OCI-M1 (cell line): ENCODE results near the gene SMIM13.

ENCODE experiments used
- DNase-seq: peaks from one replicate; lab custom pipeline; 2025; lab: John Stamatoyannopoulos, UW

The SMIM13 gene

DNA sequence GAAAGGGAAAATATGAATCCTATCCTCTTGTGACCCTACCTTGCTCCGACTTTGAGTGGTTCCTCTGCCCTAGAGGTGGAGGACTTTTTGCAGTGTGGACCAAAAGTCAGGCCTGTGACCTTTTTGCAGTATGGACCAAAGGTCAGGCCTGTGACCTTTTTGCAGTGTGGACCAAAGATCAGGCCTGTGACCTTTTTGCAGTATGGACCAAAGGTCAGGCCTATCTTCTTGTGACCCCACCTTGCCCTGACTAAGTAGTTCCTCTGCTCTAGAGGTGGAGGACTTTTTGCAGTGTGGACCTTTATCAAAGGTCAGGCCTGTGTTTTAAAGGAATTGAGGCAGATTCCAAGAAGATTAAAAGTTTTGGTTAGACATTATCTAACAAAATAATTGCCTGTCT, 28.7 kb downstream of the SMIM13 start:
- no peak for DNase-seq

DNA sequence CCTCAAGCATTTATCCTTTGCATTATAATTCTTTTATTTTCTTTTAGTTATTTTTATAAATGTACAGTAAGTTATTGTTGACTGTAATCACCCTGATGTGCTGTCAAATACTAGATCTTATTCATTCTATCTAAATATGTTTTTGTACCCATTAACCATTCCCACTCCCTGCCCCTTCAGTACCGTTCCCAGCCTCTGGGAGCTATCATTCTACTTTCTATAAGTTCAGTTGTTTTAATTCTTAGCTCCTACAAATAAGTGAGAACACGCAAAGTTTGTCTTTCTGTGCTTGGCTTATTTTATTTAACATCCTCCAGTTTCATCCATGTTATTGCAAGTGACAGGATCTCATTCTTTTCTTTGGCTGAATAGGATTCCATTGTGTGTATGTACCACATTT, 30.3 kb downstream of the SMIM13 start:
- no peak for DNase-seq

GRCh38 chr6:11126876-11127275, 33.2 kb downstream of the SMIM13 start:
- no peak for DNase-seq

- DNase-seq, result no peak
These were observed 35.0 kb downstream of the SMIM13 start for GRCh38 chr6:11128608-11129007.

DNA sequence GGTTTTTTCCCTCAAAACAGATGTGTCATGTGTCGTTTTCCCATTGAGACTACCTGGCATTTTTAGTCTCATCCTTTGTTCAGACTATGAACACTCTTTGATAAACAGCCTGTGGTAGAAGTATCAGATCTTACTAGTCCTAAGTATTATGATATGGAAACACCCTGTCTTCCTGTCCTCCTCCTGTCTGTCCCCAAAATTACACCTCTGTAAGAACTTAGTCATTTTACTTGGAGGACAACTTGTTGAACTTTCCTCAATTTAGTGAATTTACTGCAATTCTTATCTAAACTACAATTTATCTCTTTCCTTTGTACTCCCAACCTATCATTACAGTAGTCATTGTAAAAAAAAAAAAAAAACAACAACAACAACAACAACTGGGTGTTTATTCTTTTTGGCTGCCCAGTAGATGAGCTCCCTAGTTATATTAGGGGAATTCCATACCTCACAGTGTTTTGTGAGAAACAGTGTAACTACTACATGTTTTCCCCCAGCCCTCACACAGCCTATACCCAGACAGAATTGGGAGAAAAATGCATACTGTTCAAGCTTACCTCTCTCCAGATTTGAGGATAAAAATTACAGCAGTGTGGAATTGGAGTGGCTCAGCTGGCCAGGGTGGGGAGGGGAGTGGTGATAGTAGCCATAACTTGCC, 36.4 kb downstream of the SMIM13 start:
- no peak for DNase-seq

DNA sequence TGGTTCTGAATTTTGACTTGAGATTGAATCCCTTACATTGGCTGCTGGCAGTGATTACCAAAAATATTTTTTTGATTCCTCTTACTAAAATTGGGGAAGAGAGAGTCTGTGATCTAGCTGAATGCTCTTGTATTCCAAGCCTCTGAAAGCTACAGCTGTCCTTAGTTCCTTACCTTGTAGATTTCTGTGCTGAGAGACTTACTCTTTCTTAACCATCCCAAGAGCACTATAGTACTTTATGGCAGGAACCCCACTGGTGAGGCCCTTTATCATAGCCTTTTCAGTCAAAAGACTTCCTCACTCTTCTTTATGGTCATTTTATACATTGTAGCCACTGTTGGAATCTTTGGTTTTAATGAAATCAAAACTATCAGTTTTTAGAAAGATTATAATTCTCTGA, 37.0 kb downstream of the SMIM13 start:
- no peak for DNase-seq

DNA sequence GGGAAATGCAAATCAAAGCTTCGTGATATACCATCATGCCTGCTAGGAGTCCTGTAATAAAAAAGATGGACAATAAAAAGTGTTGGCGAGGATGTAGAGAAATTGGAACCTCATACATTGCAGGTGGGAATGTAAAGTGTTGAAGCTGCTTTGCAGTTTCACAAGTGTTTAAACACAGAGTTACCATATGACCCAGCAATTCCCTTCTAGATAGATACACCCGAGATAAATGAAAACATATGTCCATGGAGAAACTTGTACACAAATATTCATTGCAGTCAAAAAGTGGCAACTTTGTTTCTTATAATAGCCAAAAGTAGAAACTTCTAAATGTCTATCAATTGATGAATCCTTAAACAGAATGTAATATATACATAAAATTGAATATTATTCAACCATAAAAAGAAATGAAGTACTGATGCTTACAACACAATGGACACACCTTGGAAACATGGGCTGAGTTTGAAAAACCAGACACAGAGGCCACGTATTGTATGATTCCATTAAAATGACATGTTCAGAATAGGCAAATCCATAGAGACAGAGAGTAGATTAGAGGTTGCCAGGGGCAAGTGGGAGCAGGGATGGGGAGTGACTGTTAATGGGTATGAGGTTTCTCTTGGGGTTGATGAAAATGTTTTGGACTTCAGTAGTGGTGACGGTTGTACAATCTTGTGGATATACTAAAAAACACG, 38.7 kb downstream of the SMIM13 start:
- no peak for DNase-seq

DNA sequence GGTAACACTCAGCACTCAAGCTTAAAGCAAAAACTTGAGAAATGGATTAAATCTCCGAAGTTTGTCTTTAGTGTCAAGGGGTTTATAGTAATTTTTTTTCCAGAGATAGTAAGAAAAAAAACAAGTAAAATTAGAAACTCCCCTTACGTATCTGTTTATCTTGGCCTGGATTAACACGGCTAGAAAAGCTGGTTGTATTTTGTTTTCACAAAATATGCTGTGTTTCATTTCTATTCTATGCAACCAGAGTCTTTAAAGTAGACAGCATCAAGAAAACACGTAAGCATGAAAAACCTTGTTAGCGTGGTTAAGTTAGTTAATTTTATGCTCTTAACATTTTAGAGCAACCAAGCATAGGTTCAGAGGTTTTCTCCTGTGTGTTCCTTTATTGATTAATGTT, 39.6 kb downstream of the SMIM13 start:
- no peak for DNase-seq

DNA sequence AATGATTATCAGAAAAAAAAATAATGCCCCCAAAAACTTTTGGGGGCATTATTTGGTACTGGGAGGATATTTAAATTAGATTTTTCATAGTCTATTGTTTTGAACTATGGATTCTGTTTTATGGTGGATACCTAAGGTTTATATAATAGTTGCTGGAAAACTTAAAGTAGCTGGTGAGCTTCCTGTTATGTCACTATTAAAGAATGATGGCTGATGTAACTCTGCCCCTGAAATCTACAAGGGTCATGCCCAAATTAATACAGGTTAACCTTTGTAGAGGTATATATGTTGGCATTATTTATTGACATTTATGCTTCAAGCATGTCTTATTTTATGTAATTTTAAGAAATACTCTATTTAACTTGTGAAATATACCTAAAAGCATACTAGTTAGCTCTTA, 43.2 kb downstream of the SMIM13 start:
- DNase-seq, result no peak

DNA sequence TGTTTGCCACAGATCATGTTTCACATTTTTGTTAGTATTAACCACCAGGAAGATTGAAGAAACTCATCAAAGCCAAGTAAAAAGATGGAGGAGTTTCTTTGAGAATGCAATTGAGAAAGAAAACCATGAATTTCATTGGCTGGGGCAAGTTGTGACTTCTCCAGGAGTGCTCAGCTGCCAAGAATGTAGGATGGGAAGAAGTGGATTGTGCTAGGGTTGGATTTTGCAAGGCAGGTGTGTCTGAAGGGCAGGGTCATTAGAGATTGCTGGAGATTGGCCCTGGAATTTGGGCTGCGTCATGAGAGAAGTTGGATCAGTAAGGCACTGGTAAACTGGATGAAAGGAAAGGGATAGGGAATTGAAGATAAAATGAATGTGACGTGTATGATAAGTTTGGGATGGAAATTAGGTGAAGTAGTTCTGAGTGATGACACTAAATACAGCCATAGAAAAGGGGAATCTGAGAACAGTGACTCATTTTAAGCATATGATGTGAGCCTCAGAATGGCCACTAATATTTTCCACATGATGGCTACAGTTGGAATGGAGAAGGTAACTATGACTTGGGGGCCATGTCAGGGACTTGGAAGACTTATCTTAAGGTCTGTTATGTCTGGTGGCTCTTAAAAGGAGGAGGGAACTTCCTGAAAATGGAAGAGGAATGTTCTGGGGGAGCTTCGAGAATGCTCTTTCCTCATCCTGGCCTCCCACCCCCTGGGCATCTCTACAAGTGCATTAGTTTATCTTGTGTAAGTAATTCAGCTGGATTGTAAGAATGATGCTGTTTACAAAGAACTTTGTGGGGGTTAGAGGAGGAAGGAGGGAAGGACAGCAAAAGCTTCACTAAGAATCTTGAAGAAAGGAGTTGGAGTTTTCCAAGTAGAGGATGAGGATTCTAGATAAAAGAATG, 45.7 kb downstream of the SMIM13 start:
- peak; percentile 19 for DNase-seq

GRCh38 chr6:11140056-11140455, 46.4 kb downstream of the SMIM13 start:
- no peak for DNase-seq

GRCh38 chr6:11141295-11141694, 47.7 kb downstream of the SMIM13 start:
- no peak for DNase-seq

DNA sequence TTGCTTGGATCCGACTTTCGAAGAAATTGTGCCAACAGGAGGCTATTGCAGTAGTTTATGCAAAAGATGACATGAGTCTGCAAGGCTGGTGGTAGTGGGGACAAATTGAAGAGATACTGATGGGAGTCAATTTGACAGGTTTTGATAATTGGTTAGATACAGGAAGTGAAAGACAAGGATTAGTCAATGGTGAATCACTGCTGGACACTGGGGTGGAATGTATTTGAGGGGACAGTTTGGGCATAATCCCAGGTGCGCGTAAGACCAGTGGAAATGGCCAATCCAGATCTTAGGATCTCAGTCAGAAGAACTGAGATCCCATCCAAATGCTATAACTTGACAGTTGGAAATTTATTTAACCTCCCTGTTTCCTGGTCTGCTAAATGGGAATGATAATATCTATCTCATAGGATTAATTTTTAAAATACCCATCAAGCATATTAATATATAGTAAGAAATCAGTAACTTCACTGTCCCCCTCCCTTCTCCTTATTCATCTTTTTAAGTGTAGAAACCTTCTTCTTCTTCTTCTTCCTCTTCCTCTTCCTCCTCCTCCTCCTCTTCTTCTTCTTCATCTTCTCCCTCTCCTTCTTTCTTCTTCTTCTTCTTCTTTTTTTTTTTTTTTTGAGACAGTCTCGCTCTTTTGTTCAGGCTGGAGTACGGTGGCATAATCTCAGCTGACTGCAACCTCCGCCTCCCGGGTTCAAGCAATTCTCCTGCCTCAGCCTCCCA, 48.8 kb downstream of the SMIM13 start:
- no peak for DNase-seq

DNA sequence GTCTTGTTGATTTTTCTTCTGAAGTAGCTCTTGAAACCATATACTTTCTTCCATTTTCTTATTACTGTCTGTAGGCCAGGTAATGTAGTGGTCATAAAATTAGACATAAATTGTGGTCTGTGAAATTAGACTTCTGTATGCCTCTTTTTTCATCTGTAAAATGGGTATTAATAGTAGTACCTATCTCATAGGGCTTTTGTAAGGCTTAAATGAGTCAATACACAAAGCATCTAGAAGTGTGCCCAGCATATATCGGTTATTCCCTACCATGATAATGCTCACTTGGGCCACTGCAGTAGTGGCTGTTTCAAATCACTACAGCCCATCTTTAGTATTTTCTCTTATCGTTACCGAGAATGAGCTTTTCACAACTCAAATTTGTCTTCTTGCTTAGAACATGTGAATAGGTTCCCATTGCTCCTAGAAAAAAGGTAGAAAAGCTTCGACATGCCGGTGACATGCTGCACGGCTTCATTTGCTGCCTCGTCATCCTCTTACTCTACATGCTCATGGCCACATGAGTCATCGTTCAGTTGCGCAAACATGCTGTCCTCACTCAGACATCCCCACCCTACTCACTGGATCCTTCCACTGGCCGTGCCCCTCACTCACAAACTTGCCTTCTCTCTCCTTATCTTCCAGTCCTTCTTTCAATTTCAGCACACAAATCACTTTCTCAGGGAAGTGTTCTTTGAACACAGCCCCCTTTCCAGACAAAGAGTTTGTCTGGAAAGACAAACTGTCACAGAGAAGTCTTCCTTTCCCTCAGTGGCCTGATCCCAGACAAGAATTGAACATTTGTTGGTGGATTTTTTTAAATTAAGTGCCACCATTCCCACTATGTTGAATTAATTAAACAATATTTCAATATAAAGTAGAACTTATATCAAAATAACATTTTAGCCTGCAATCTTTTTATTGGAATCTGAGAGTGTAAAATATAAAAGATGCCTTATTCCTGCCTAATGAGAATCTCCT, 50.0 kb downstream of the SMIM13 start:
- peak; percentile 91 for DNase-seq

DNA sequence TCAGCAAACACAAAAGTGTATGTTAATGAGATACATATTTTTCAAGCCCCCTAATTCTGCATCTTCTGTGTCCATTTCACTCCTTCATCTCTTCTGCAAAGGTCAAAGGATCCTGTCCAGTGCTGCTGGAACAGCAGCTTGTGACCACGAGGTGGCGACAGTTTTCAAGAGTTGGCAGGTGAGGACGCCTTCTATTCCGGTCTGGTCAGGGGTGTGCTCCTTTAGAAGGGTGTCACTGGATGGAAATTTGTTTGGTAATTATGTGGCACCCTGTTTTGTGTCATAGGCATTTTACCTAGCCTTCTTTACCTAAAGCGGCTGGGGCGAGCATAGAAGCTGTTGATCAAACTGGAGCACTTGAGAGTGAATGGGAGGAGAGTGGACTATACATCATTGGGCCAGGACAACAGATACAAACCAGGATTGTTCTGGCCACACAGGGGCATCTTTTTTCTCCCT, 50.8 kb downstream of the SMIM13 start:
- DNase-seq, result peak; percentile 88

GRCh38 chr6:11146117-11146826, 52.6 kb downstream of the SMIM13 start:
- no peak for DNase-seq

- no peak for DNase-seq
These were observed 55.9 kb downstream of the SMIM13 start for GRCh38 chr6:11149551-11149950.

DNA sequence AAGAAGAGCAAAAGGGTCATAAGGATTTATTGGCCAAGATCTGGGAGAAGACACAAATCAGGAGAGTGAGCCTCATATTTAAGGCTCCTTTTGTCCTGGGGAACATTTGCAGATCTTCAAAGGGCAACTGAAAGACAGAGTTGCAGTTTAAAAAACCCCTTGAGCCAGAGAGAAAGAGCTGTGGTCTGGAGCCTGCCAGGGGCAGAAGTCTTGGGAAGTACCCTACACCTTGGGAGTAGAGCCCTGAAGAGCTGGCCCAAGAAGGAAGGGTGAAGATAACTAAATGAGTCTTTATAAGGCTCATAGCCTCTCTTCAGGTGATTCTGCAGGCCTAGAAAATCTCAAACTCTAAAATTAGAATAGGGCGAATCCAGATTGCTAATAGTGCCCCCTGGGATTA, 57.9 kb downstream of the SMIM13 start:
- no peak for DNase-seq

DNA sequence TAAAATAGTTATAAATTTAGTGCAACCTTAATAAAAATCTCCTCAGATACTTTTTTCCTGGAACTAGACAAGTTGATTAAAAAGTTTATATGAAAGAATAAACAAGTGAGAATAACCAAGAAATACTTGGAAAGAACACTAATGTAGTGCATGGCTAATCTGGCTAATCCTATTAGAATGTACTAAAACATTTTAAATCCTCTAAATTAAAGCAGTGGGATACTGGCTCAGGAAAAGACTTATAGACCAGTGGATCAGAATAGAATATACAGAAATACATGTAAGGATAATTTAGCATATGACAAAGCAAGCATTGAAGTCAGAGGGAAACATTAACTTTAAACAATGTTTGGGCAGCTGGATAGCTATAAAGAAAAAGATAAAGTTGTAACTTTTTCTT, 58.9 kb downstream of the SMIM13 start:
- no peak for DNase-seq

DNA sequence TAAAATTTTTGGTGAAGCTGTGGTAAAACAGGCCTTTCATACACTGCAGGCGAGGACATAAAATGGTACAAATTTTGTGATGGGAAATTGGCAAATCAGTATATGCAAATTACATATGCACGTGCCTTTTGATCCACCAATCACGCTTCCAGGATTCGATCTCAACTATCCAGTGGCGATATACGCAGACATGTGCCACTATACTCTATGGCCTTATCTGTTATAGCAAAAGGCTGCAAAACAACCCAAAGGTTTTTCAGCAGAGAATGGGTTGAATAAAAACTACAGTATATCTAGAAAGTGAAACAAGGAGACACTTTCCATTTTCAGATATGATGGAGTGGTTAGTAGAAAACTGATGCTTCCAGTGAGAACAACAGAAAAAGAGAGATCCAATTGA, 59.8 kb downstream of the SMIM13 start:
- DNase-seq, result no peak
